Natural killer cell (primary cell): Measurements from ENCODE around the gene PIK3R5. TPM values are rescaled to one million over a fixed set of nuclear protein-coding genes. Genes with fewer than 3 reads are reported as not detected.

Experiments used
- ATAC-seq, 3 donors: fragments of 150-1000 bp in 2 of 3; fragments of 200-7000 bp in 1 of 3; cut with Tn5 transposase; 1 replicate in 1 of 3; 2 replicates in 2 of 3; pipeline ENCODE4 v1.10.0; 2021; ENCODE audit warnings: mild to moderate bottlenecking in 2 of 3, moderate library complexity in 2 of 3
- DNase-seq, 2 donors: peaks; one replicate each; pipeline versions ENCODE4 v3.0.0 to v3.0.0-alpha.2; 2013 to 2021; ENCODE audit warnings: mixed read lengths in 1 of 2
- H3K27ac ChIP-seq: one replicate; pipeline ENCODE4 v1.5.1; 2013; ENCODE audit warnings: mild to moderate bottlenecking, low read length
- H3K27me3 ChIP-seq: one replicate; pipeline ENCODE4 v1.6.1; 2013; ENCODE audit warnings: low read length; ENCODE audit not compliant: control insufficient read depth, insufficient read depth
- H3K36me3 ChIP-seq: one replicate; pipeline ENCODE4 v1.6.1; 2013; ENCODE audit warnings: low read length; ENCODE audit not compliant: control insufficient read depth, insufficient read depth
- H3K4me1 ChIP-seq: one replicate; pipeline ENCODE4 v1.6.1; 2013; ENCODE audit warnings: low read length; ENCODE audit not compliant: control insufficient read depth, insufficient read depth
- H3K4me3 ChIP-seq: one replicate; pipeline ENCODE4 v1.5.1; 2013; ENCODE audit warnings: low read length
- H3K9me3 ChIP-seq: one replicate; pipeline ENCODE4 v1.6.1; 2013; ENCODE audit warnings: low read length; ENCODE audit not compliant: control insufficient read depth, insufficient read depth
- H3K27ac Mint-ChIP-seq, 2 donors: one replicate each; pipeline ENCODE4 v1.8.0; 2022; ENCODE audit warnings: mild to moderate bottlenecking in 2 of 2, mixed read lengths in 2 of 2, moderate library complexity in 1 of 2
- H3K27me3 Mint-ChIP-seq, 2 donors: one replicate each; pipeline ENCODE4 v1.8.0; 2022; ENCODE audit warnings: low read depth in 2 of 2, mixed read lengths in 2 of 2
- H3K36me3 Mint-ChIP-seq: one replicate; pipeline ENCODE4 v1.8.0; 2022; ENCODE audit warnings: mixed read lengths
- H3K4me1 Mint-ChIP-seq, 2 donors: one replicate each; pipeline ENCODE4 v1.8.0; 2022; ENCODE audit warnings: mixed read lengths in 2 of 2
- H3K4me3 Mint-ChIP-seq: one replicate; pipeline ENCODE4 v1.8.0; 2022; ENCODE audit warnings: mild to moderate bottlenecking, moderate library complexity, mixed read lengths
- H3K9me3 Mint-ChIP-seq, 2 donors: one replicate each; pipeline ENCODE4 v1.8.0; 2022; ENCODE audit warnings: mixed read lengths in 2 of 2
- WGBS: methylation state at CpG from one replicate; pipeline ENCODE4 v1.1.7; 2013; ENCODE audit warnings: missing lambda C conversion rate; ENCODE audit not compliant: insufficient coverage; 5-methylcytosine and 5-hydroxymethylcytosine counted together
- intact Hi-C: fragments of 100-400 bp; cut with micrococcal nuclease; formaldehyde crosslinking; loops from one replicate; pipeline ENCODE4 v1.14.2; 2022
- total RNA-seq, 4 donors: library from RNA; stranded (reverse); fragments of 120-200 nt in 1 of 4; gene quantifications; one replicate each; pipeline versions ENCODE4 v1.2.3 to v1.2.4, GENCODE V29; 2013 to 2022
- TF ChIP-seq, protein P1 (sequence below): fragments of 200-600 bp; IDR thresholded peaks from one replicate; pipeline ENCODE4 v1.8.0; 2022; ENCODE audit warnings: antibody characterized with exemption

Gene PIK3R5
- total RNA-seq, 3 donors from 2014 or later (not counting 1 experiment from before 2014, with no cell fraction given) = 254 to 364 (median 348) TPM

DNA sequence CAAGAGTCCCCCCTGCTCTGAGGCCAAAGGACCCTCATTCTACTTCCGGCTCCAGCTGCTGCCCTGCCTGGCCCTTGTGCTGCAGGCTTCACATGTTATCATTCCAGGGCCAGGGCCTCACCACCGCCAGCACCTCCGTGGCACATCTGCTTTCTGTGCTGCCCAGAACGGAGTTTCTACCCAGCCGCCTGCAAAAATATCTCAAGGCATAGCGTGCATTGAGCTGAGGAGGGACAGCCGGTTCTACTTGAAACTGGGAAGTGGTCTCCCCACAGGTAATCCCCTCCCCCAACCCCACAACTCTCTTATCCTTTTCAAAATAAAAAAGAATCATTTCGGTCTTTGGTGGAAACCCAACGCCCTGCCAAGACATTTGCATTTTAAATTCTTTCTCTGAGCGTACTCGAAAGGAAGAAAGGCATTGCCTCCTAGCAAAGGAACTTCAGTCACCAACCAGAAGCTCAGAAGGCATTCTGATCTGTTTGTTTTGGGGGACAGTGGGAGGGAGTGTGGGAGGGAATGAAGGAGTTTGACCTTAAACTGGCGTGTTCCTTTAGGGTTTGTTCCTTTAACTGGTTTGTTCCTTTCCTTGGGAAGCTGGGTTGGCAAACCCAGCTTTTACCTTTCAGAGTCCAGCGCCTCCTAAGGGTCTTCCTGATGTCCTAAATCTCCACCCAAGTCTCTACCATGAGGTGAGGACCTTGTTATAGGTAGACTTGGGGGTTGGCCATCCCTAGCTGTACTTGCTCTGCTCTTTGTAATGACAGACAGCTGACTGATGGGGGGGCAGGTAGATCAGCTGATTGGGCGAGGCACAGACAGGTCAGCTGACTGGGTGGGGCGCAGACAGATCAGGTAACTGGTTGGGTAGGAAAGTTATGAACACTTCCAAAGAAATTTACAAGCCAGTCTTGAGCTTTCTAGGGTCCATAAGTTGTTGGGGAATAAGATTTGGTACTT, 64.6 kb downstream of the PIK3R5 start:
- Histone ChIP-seq H3K27ac (peak overlapping the region; percentile 81), H3K4me3 (no peak overlapping the region), H3K27me3 (no peaks in the 10 kb centered on the region), H3K36me3 (peaks cover 70% of the 10 kb centered on the region), H3K4me1 (peaks cover 69% of the 10 kb centered on the region), H3K9me3 (no peaks in the 10 kb centered on the region)
- TF ChIP-seq, protein P1, sequence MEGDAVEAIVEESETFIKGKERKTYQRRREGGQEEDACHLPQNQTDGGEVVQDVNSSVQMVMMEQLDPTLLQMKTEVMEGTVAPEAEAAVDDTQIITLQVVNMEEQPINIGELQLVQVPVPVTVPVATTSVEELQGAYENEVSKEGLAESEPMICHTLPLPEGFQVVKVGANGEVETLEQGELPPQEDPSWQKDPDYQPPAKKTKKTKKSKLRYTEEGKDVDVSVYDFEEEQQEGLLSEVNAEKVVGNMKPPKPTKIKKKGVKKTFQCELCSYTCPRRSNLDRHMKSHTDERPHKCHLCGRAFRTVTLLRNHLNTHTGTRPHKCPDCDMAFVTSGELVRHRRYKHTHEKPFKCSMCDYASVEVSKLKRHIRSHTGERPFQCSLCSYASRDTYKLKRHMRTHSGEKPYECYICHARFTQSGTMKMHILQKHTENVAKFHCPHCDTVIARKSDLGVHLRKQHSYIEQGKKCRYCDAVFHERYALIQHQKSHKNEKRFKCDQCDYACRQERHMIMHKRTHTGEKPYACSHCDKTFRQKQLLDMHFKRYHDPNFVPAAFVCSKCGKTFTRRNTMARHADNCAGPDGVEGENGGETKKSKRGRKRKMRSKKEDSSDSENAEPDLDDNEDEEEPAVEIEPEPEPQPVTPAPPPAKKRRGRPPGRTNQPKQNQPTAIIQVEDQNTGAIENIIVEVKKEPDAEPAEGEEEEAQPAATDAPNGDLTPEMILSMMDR = no peak
- H3K27me3 Mint-ChIP-seq = no peaks in the 10 kb centered on the region
- DNase-seq (peak in 1 of 2 donors; percentile 54), ATAC-seq (no peak)
- H3K27ac Mint-ChIP-seq = peak overlapping the region; percentile 80 to 94
- no peaks in the 10 kb centered on the region for H3K9me3 Mint-ChIP-seq
- intact Hi-C loops = no loop called here
- H3K4me3 Mint-ChIP-seq = no peak overlapping the region
- H3K36me3 Mint-ChIP-seq = peaks cover 19% of the 10 kb centered on the region
- WGBS = 58% methylated on average over 14 of the region's 15 CpGs
- H3K4me1 Mint-ChIP-seq = peaks cover 70 to 80% of the 10 kb centered on the region in 2 donors

DNA sequence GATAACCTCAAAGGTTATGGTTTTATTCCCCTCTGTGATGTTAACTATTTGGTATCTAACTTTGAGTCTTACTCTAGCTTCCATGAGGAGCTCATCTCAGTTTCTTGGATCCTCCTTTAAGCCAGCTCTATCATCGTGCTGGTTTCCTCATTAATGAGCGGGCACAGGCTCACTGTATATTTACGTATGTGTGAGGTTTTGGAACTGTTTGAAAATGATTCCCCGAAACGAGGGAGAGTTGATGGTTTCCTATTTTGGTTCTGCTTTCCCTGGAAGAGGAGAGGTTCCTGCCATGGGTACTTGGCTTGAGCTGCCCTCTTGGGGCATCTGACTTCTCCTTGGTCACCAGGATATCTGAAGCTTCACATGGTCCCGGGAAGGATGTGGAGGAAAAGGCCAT, 65.3 kb downstream of the PIK3R5 start:
- intact Hi-C loops = no loop called here
- DNase-seq = peak in 1 of 2 donors; percentile 10
- peaks cover 70 to 80% of the 10 kb centered on the region in 2 donors for H3K4me1 Mint-ChIP-seq
- Histone ChIP-seq H3K4me1 (peaks cover 71% of the 10 kb centered on the region), H3K4me3 (no peak overlapping the region), H3K27me3 (no peaks in the 10 kb centered on the region), H3K9me3 (no peaks in the 10 kb centered on the region), H3K27ac (peak overlapping the region; percentile 81), H3K36me3 (peaks cover 73% of the 10 kb centered on the region)
- H3K27me3 Mint-ChIP-seq = no peaks in the 10 kb centered on the region
- 72% methylated on average over 6 of the region's 6 CpGs for WGBS
- ATAC-seq = no peak
- no peak overlapping the region for H3K4me3 Mint-ChIP-seq
- H3K27ac Mint-ChIP-seq = peak overlapping the region; percentile 80 to 94
- peaks cover 25% of the 10 kb centered on the region for H3K36me3 Mint-ChIP-seq
- TF ChIP-seq, protein P1 = no peak
- no peaks in the 10 kb centered on the region for H3K9me3 Mint-ChIP-seq

- H3K36me3 Mint-ChIP-seq = peaks cover 19% of the 10 kb centered on the region
- Histone ChIP-seq H3K27ac (peak overlapping the region; percentile 81), H3K4me1 (peaks cover 66% of the 10 kb centered on the region)
Measured at GRCh38 chr17:8898636-8899035, 66.9 kb downstream of the PIK3R5 start.

More at GRCh38 chr17:8898636-8899035, 66.9 kb downstream of the PIK3R5 start:
- H3K9me3 Mint-ChIP-seq = no peaks in the 10 kb centered on the region
- no peak overlapping the region for H3K4me3 ChIP-seq
- TF ChIP-seq, protein P1 = no peak
- H3K36me3 ChIP-seq = peaks cover 67% of the 10 kb centered on the region
- peak overlapping the region; percentile 38 for H3K4me3 Mint-ChIP-seq
- 63% methylated on average over 6 of the region's 6 CpGs for WGBS
- no peaks in the 10 kb centered on the region for H3K9me3 ChIP-seq
- no peaks in the 10 kb centered on the region for H3K27me3 Mint-ChIP-seq
- ATAC-seq = no peak
- peak overlapping the region; percentile 80 to 94 for H3K27ac Mint-ChIP-seq
- peak in 1 of 2 donors; percentile 2 for DNase-seq
- intact Hi-C loops = loop anchor here (2.0 to 5.0 kb wide), 3 partner anchors 26 to 64 kb away; no protein-coding TSS in a partner anchor
- no peaks in the 10 kb centered on the region for H3K27me3 ChIP-seq
- H3K4me1 Mint-ChIP-seq = peaks cover 64 to 77% of the 10 kb centered on the region in 2 donors
